Epidermal melanocyte (primary cell): ENCODE measurements around the gene EFEMP1.
"Not testable (repeated sequence)": the region's sequence is repeated elsewhere in the genome, so short reads cannot be mapped to it uniquely, and the experiment has no call there.

ENCODE experiments used
- DNase-seq: peaks from one replicate; pipeline ENCODE4 v3.0.0; 2011; ENCODE audit warnings: low spot score; ENCODE audit not compliant: insufficient read length

EFEMP1 gene

GRCh38 chr2:55831671-55832410 lies 91.7 kb downstream of the EFEMP1 start:
- not testable (repeated sequence) for DNase-seq

GRCh38 chr2:55827855-55828254 lies 95.7 kb downstream of the EFEMP1 start:
- DNase-seq: no peak

- not testable (repeated sequence) for DNase-seq
These were observed 96.2 kb downstream of the EFEMP1 start for GRCh38 chr2:55827428-55827827.

- no peak for DNase-seq
These were observed 97.3 kb downstream of the EFEMP1 start for GRCh38 chr2:55826246-55826645.

- DNase-seq: no peak
These were observed 99.0 kb downstream of the EFEMP1 start for GRCh38 chr2:55824551-55825096.
